GM12878 (cell line): Measurements from ENCODE around the gene RAP1GAP.

Source experiments
- CBX5 ChIP-seq: sonication (generic); IDR thresholded peaks from 2 replicates; pipeline ENCODE4 v1.6.1; 2016; ENCODE audit warnings: low read depth, moderate library complexity, mild to moderate bottlenecking, inconsistent platforms
- CEBPB ChIP-seq, 2 experiments: fragments of 150-350 bp in 1 of 2; IDR thresholded peaks; 2 replicates each; pipeline ENCODE4 v1.6.1; 2012 to 2014; ENCODE audit warnings: low read depth in 2 of 2, low read length in 2 of 2, borderline replicate concordance in 1 of 2, inconsistent platforms in 1 of 2
- EP300 ChIP-seq, 2 experiments: fragments of 150-350 bp in 1 of 2; IDR thresholded peaks; 2 replicates each; pipeline ENCODE4 v1.6.1; 2011 to 2012; ENCODE audit warnings: low read depth in 2 of 2, low read length in 2 of 2, borderline replicate concordance in 1 of 2, improper control_type of control experiment in 1 of 2, inconsistent platforms in 1 of 2; ENCODE audit not compliant: control insufficient read depth in 1 of 2
- FOXK2 ChIP-seq: fragments of 450-650 bp; IDR thresholded peaks from 2 replicates; pipeline ENCODE4 v1.6.1; 2017; ENCODE audit warnings: mild to moderate bottlenecking, moderate library complexity
- NR2C1 ChIP-seq: fragments of 450-650 bp; IDR thresholded peaks from 2 replicates; pipeline ENCODE4 v1.6.1; 2017; ENCODE audit warnings: antibody characterized with exemption, mild to moderate bottlenecking, moderate library complexity
- TF ChIP-seq, protein P1 (sequence below): fragments of 450-650 bp; conservative IDR thresholded peaks from 2 replicates; pipeline ENCODE4 v1.6.1; 2017; ENCODE audit warnings: mild to moderate bottlenecking, moderate library complexity
- TF ChIP-seq, protein P2 (sequence below), 3 experiments: IDR thresholded peaks in 2 of 3; conservative IDR thresholded peaks in 1 of 3; 2 replicates each; pipeline ENCODE4 v1.5.1; 2011; ENCODE audit warnings: low read depth in 3 of 3, low read length in 3 of 3, mild to moderate bottlenecking in 3 of 3, control low read depth in 2 of 3, moderate library complexity in 2 of 3, inconsistent platforms in 1 of 3, mixed read lengths in 1 of 3; ENCODE audit not compliant: control insufficient read depth in 2 of 3, insufficient read depth in 1 of 3; ENCODE audit errors: extremely low read depth in 1 of 3

DNA sequence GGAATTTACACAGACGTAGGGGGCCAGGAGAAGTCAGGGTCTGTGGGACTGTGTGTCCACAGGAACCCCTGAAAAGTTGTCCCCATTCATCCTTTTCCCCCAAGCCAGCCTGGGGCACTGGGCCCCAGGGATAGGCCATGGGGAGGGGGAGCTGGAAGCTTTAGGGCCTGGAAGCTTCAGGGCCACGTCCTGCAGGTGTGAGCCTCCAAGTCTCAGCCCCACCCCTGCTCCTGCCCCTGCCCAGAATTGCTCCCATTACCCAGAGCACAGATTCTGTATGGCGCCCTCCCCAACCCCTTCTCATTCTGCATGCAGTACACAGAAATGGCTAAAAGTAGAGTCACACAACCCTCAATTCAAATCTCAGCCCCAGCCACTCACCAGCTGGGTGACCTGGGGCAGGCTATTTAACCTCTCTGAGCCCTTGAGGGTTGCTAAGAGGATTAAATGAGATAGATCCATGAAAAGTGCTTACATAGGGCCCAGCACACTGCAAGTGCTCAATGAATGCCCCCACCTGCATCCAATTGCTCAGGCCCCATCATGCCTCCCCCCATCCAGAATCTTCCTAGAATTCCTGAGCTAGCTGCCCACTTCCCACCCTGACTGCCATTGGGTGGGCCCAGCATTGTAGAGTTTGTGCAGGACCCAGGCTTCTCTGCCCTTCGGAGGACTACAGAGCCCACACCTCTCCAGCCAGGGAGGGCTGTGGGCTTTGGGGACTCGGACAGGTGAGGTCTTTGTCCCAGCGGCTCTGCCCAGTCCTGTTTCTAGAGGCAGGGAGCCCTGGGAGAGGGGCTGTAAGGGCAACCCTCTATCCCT is 6.5 kb downstream of the RAP1GAP start:
- no peak for TF ChIP-seq NR2C1
- no peak for TF ChIP-seq FOXK2
- TF ChIP-seq, protein P1, sequence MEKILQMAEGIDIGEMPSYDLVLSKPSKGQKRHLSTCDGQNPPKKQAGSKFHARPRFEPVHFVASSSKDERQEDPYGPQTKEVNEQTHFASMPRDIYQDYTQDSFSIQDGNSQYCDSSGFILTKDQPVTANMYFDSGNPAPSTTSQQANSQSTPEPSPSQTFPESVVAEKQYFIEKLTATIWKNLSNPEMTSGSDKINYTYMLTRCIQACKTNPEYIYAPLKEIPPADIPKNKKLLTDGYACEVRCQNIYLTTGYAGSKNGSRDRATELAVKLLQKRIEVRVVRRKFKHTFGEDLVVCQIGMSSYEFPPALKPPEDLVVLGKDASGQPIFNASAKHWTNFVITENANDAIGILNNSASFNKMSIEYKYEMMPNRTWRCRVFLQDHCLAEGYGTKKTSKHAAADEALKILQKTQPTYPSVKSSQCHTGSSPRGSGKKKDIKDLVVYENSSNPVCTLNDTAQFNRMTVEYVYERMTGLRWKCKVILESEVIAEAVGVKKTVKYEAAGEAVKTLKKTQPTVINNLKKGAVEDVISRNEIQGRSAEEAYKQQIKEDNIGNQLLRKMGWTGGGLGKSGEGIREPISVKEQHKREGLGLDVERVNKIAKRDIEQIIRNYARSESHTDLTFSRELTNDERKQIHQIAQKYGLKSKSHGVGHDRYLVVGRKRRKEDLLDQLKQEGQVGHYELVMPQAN = no peak
- no peak for TF ChIP-seq CBX5
- no peak for TF ChIP-seq EP300 (IDR thresholded peaks at IDR 0.05; ENCODE audit: borderline replicate concordance in 1 of 2, control insufficient read depth in 1 of 2, low read depth in 2 of 2, low read length in 2 of 2)
- TF ChIP-seq, protein P2, sequence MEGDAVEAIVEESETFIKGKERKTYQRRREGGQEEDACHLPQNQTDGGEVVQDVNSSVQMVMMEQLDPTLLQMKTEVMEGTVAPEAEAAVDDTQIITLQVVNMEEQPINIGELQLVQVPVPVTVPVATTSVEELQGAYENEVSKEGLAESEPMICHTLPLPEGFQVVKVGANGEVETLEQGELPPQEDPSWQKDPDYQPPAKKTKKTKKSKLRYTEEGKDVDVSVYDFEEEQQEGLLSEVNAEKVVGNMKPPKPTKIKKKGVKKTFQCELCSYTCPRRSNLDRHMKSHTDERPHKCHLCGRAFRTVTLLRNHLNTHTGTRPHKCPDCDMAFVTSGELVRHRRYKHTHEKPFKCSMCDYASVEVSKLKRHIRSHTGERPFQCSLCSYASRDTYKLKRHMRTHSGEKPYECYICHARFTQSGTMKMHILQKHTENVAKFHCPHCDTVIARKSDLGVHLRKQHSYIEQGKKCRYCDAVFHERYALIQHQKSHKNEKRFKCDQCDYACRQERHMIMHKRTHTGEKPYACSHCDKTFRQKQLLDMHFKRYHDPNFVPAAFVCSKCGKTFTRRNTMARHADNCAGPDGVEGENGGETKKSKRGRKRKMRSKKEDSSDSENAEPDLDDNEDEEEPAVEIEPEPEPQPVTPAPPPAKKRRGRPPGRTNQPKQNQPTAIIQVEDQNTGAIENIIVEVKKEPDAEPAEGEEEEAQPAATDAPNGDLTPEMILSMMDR (IDR thresholded peaks at IDR 0.05 in 2 of 3, conservative IDR thresholded peaks at IDR 0.05 in 1 of 3; ENCODE audit: control insufficient read depth in 2 of 3, extremely low read depth in 1 of 3, insufficient read depth in 1 of 3, low read depth in 3 of 3, low read length in 3 of 3) = no peak
- no peak for TF ChIP-seq CEBPB (IDR thresholded peaks at IDR 0.05; ENCODE audit: borderline replicate concordance in 1 of 2, low read depth in 2 of 2, low read length in 2 of 2)
